H1 (cell line): ENCODE results near the gene NRAS. TPM values are rescaled to one million over a fixed set of nuclear protein-coding genes. Genes with fewer than 3 reads are reported as not detected.

ENCODE experiments used
- CTCF ChIA-PET: fragments of 300-600 bp; sonication (Branson Sonifier 250); formaldehyde crosslinking; loops from one replicate; lab custom pipeline; 2021; ENCODE audit not compliant: partially characterized antibody; lab: Charles Lee
- POLR2A ChIA-PET: fragments of 300-600 bp; sonication (Branson Sonifier 250); formaldehyde crosslinking; loops from one replicate; lab custom pipeline; 2021; ENCODE audit warnings: inconsistent platforms; ENCODE audit not compliant: partially characterized antibody; lab: Charles Lee
- DNase-seq, 2 experiments: peaks; one replicate each; pipeline versions ENCODE4 v3.0.0 to v3.0.0-alpha.2; 2010 to 2022; ENCODE audit warnings: low spot score in 2 of 2, low read depth in 1 of 2, mixed read lengths in 1 of 2
- FAIRE-seq: peaks from 2 replicates; lab custom pipeline; 2011; peaks lifted over from hg19 to GRCh38; lab: Jason Lieb, UNC
- H2AFZ ChIP-seq: 2 replicates; pipeline ENCODE4 v1.8.1; 2012; ENCODE audit warnings: low read length, inconsistent platforms
- H2AK5ac ChIP-seq: 2 replicates; pipeline ENCODE4 v1.6.1; 2013; ENCODE audit warnings: low read depth, low read length
- H2BK120ac ChIP-seq: replicated peaks from 2 replicates; pipeline ENCODE3; 2013; ENCODE audit warnings: low read depth, low read length, inconsistent platforms
- H2BK12ac ChIP-seq: 2 replicates; pipeline ENCODE4 v1.6.1; 2013; ENCODE audit warnings: low read depth, low read length
- H2BK15ac ChIP-seq: 2 replicates; pipeline ENCODE4 v1.6.1; 2013; ENCODE audit warnings: low read length
- H2BK20ac ChIP-seq: 2 replicates; pipeline ENCODE4 v1.6.1; 2013; ENCODE audit warnings: low read length
- H2BK5ac ChIP-seq: 2 replicates; pipeline ENCODE4 v1.6.1; 2013; ENCODE audit warnings: low read depth, low read length
- H3K14ac ChIP-seq: 2 replicates; pipeline ENCODE4 v1.6.1; 2013; ENCODE audit warnings: inconsistent platforms; ENCODE audit not compliant: insufficient read length
- H3K18ac ChIP-seq: 2 replicates; pipeline ENCODE4 v1.6.1; 2013; ENCODE audit warnings: low read length; ENCODE audit errors: extremely low read depth
- H3K23ac ChIP-seq: 2 replicates; pipeline ENCODE4 v1.6.1; 2013; ENCODE audit warnings: inconsistent platforms; ENCODE audit not compliant: insufficient read length
- H3K23me2 ChIP-seq: 2 replicates; pipeline ENCODE4 v1.6.1; 2013; ENCODE audit warnings: low read depth, low read length
- H3K27ac ChIP-seq: 2 replicates; pipeline ENCODE4 v1.6.1; 2011; ENCODE audit warnings: low read depth, low read length, inconsistent platforms
- H3K27me3 ChIP-seq, 4 experiments: replicated peaks in 1 of 4; 1 replicate in 1 of 4; 2 replicates in 3 of 4; pipeline versions ENCODE4 v1.6.1 to v1.8.1; 2011 to 2013; ENCODE audit warnings: low read length in 3 of 4, mild to moderate bottlenecking in 3 of 4, inconsistent platforms in 2 of 4, mixed read lengths in 2 of 4, moderate library complexity in 1 of 4; ENCODE audit not compliant: control insufficient read depth in 3 of 4, insufficient read depth in 3 of 4; ENCODE audit errors: extremely low read depth in 1 of 4
- H3K36me3 ChIP-seq, 4 experiments: 2 replicates each; pipeline versions ENCODE4 v1.6.1 to v1.8.1; 2011 to 2013; ENCODE audit warnings: mild to moderate bottlenecking in 4 of 4, low read length in 3 of 4, moderate library complexity in 2 of 4, control low read depth in 1 of 4, inconsistent platforms in 1 of 4; ENCODE audit not compliant: insufficient read depth in 4 of 4, control insufficient read depth in 2 of 4
- H3K4ac ChIP-seq: replicated peaks from 2 replicates; pipeline ENCODE3; 2013; ENCODE audit warnings: low read length, low read depth, mixed read lengths, inconsistent platforms; ENCODE audit not compliant: insufficient read length
- H3K4me1 ChIP-seq, 4 experiments: replicated peaks in 1 of 4; 1 replicate in 1 of 4; 2 replicates in 3 of 4; pipeline versions ENCODE4 v1.6.1 to v1.8.1; 2011 to 2013; ENCODE audit warnings: low read length in 3 of 4, inconsistent platforms in 2 of 4, mixed read lengths in 1 of 4; ENCODE audit not compliant: insufficient read depth in 4 of 4, control insufficient read depth in 3 of 4
- H3K4me2 ChIP-seq, 2 experiments: 2 replicates each; pipeline versions ENCODE4 v1.6.1 to v1.8.1; 2011 to 2013; ENCODE audit warnings: low read depth in 2 of 2, low read length in 2 of 2, control low read depth in 1 of 2, inconsistent platforms in 1 of 2, mild to moderate bottlenecking in 1 of 2; ENCODE audit not compliant: insufficient read depth in 1 of 2
- H3K4me3 ChIP-seq, 4 experiments: fragments of 200-600, 300-600 bp in 1 of 4; sonication (generic), shearing (Covaris generic), sonication (Bioruptor Twin) in 1 of 4; 2 replicates each; pipeline versions ENCODE4 v1.5.1 to v1.8.1; 2011 to 2016; ENCODE audit warnings: low read length in 4 of 4, low read depth in 3 of 4, control low read depth in 2 of 4, inconsistent platforms in 2 of 4, mild to moderate bottlenecking in 2 of 4, mixed read lengths in 1 of 4, moderate library complexity in 1 of 4; ENCODE audit not compliant: insufficient read depth in 2 of 4; ENCODE audit errors: extremely low read depth in 1 of 4
- H3K56ac ChIP-seq: replicated peaks from 2 replicates; pipeline ENCODE3; 2013; ENCODE audit warnings: low read depth, mild to moderate bottlenecking, mixed read lengths, low read length, inconsistent platforms; ENCODE audit not compliant: insufficient read length
- H3K79me1 ChIP-seq: 2 replicates; pipeline ENCODE4 v1.6.1; 2013; ENCODE audit warnings: low read depth, low read length, control low read depth
- H3K79me2 ChIP-seq, 2 experiments: 2 replicates each; pipeline versions ENCODE4 v1.6.1 to v1.8.1; 2012 to 2013; ENCODE audit warnings: low read length in 2 of 2, mild to moderate bottlenecking in 2 of 2, inconsistent platforms in 1 of 2; ENCODE audit not compliant: insufficient read depth in 2 of 2, control insufficient read depth in 1 of 2
- H3K9ac ChIP-seq, 4 experiments: replicated peaks in 1 of 4; 1 replicate in 1 of 4; 2 replicates in 3 of 4; pipeline versions ENCODE4 v1.6.1 to v1.8.1; 2011 to 2013; ENCODE audit warnings: low read depth in 3 of 4, low read length in 3 of 4, control low read depth in 2 of 4, mild to moderate bottlenecking in 2 of 4, moderate library complexity in 2 of 4, inconsistent platforms in 1 of 4; ENCODE audit errors: extremely low read depth in 1 of 4
- H3K9me3 ChIP-seq, 2 experiments: 2 replicates each; pipeline versions ENCODE4 v1.6.1 to v1.8.1; 2012 to 2013; ENCODE audit warnings: mild to moderate bottlenecking in 2 of 2, moderate library complexity in 2 of 2, control low read depth in 1 of 2, inconsistent platforms in 1 of 2, low read depth in 1 of 2, low read length in 1 of 2, mixed read lengths in 1 of 2; ENCODE audit not compliant: insufficient read depth in 2 of 2
- H4K20me1 ChIP-seq, 2 experiments: replicated peaks in 1 of 2; 2 replicates each; pipeline versions ENCODE3 to v1.8.1; 2011 to 2013; ENCODE audit warnings: inconsistent platforms in 2 of 2, low read length in 2 of 2, mild to moderate bottlenecking in 1 of 2; ENCODE audit not compliant: insufficient read depth in 2 of 2, control insufficient read depth in 1 of 2
- H4K5ac ChIP-seq: 2 replicates; pipeline ENCODE4 v1.6.1; 2013; ENCODE audit warnings: low read length, low read depth, mixed read lengths, inconsistent platforms; ENCODE audit not compliant: insufficient read length
- H4K8ac ChIP-seq: 2 replicates; pipeline ENCODE4 v1.8.0; 2013; ENCODE audit warnings: mild to moderate bottlenecking, moderate library complexity, low read length, inconsistent platforms; ENCODE audit not compliant: insufficient read depth; ENCODE audit errors: extremely low read depth
- H4K91ac ChIP-seq: replicated peaks from 2 replicates; pipeline ENCODE3; 2013; ENCODE audit warnings: low read length, mixed read lengths, inconsistent platforms; ENCODE audit not compliant: insufficient read length
- ASH2L ChIP-seq: fragments of 200-600, 300-600 bp; sonication (generic); IDR thresholded peaks from one replicate; pipeline ENCODE4 v1.7.1; 2017; ENCODE audit warnings: low read length
- BRCA1 ChIP-seq: IDR thresholded peaks from 2 replicates; pipeline ENCODE4 v1.6.1; 2012; ENCODE audit warnings: low read depth, low read length, improper control_type of control experiment
- CBX5 ChIP-seq: fragments of 300-800, 300-1000 bp; sonication (generic); IDR thresholded peaks from 2 replicates; pipeline ENCODE4 v1.7.1; 2016; ENCODE audit warnings: antibody characterized with exemption, low read length, low read depth
- CHD1 ChIP-seq: IDR thresholded peaks from 2 replicates; pipeline ENCODE4 v1.6.1; 2012; ENCODE audit warnings: low read depth, low read length, improper control_type of control experiment
- CREB1 ChIP-seq: IDR thresholded peaks from 2 replicates; pipeline ENCODE4 v1.6.1; 2012; ENCODE audit warnings: inconsistent platforms
- EGR1 ChIP-seq: IDR thresholded peaks from 2 replicates; pipeline ENCODE4 v1.6.1; 2011; ENCODE audit warnings: low read depth, low read length, borderline replicate concordance
- GTF2F1 ChIP-seq: IDR thresholded peaks from 2 replicates; pipeline ENCODE4 v1.6.1; 2012; ENCODE audit warnings: low read depth, low read length, improper control_type of control experiment, borderline replicate concordance
- NRF1 ChIP-seq: IDR thresholded peaks from 2 replicates; pipeline ENCODE4 v1.6.1; 2011; ENCODE audit warnings: mild to moderate bottlenecking, low read depth, low read length, improper control_type of control experiment
- RXRA ChIP-seq: IDR thresholded peaks from 2 replicates; pipeline ENCODE4 v1.6.1; 2011; ENCODE audit warnings: low read depth, mild to moderate bottlenecking, low read length, moderate library complexity; ENCODE audit not compliant: insufficient read depth
- SIRT6 ChIP-seq: IDR thresholded peaks from one replicate; pipeline ENCODE4 v1.7.1; 2012; ENCODE audit warnings: low read length, inconsistent platforms
- SIX5 ChIP-seq: IDR thresholded peaks from 2 replicates; pipeline ENCODE4 v1.6.1; 2011; ENCODE audit warnings: mild to moderate bottlenecking, low read depth, low read length
- SP2 ChIP-seq: IDR thresholded peaks from 2 replicates; pipeline ENCODE4 v1.6.1; 2012; ENCODE audit warnings: mild to moderate bottlenecking, low read length, inconsistent platforms
- SRF ChIP-seq: IDR thresholded peaks from 2 replicates; pipeline ENCODE4 v1.6.1; 2011; ENCODE audit warnings: mild to moderate bottlenecking, low read depth, low read length, moderate library complexity
- TAF1 ChIP-seq: IDR thresholded peaks from 2 replicates; pipeline ENCODE4 v1.6.1; 2011; ENCODE audit warnings: mild to moderate bottlenecking, low read depth, low read length
- TBP ChIP-seq: IDR thresholded peaks from 2 replicates; pipeline ENCODE4 v1.6.1; 2011; ENCODE audit warnings: low read depth, low read length, improper control_type of control experiment
- TCF12 ChIP-seq: IDR thresholded peaks from 2 replicates; pipeline ENCODE4 v1.6.1; 2011; ENCODE audit warnings: low read depth, mild to moderate bottlenecking, low read length
- TEAD4 ChIP-seq: IDR thresholded peaks from 2 replicates; pipeline ENCODE4 v1.6.1; 2012; ENCODE audit warnings: low read depth, low read length, inconsistent platforms, mixed read lengths
- WGBS, 2 experiments: shearing (Covaris generic) in 1 of 2; methylation state at CpG; one replicate each; pipeline versions ENCODE4 v1.1.6 to v1.1.7; 2013 to 2015; ENCODE audit warnings: low lambda C conversion rate in 2 of 2, mixed read lengths in 2 of 2, inconsistent platforms in 1 of 2, low coverage in 1 of 2, missing lambda C conversion rate in 1 of 2; ENCODE audit not compliant: insufficient replicate concordance in 2 of 2, insufficient coverage in 1 of 2, insufficient read length in 1 of 2; ENCODE audit errors: extremely low coverage in 1 of 2, missing lambda C conversion rate in 1 of 2; 5-methylcytosine and 5-hydroxymethylcytosine counted together
- polyA plus RNA-seq, 7 experiments: library from polyadenylated mRNA; depleted of rRNA in 3 of 7; stranded (reverse) in 5 of 7; unstranded in 2 of 7; fragments of >200 nt in 5 of 7; fragments of 200-250 nt in 2 of 7; gene quantifications; 1 replicate in 5 of 7; 2 replicates in 1 of 7; 4 replicates in 1 of 7; pipeline versions ENCODE4 v1.2.1 to v1.2.3, GENCODE V29; 2011 to 2013; ENCODE audit warnings: missing spikeins in 2 of 7, mixed read lengths in 2 of 7
- total RNA-seq: library from RNA; stranded (reverse); fragmentation: NEBNext Ultra II Directional; extraction: Animal tissue kit (Norgen Biotek cat#: 25700); gene quantifications from 2 replicates; pipeline ENCODE4 v1.2.1, GENCODE V29; 2021

NRAS gene
- total and polyA plus RNA-seq, 2 of the 8 experiments (the other 6 are each of a cell fraction or from before 2014, with no cell fraction given): 24.5 to 65.1 TPM

GRCh38 chr1:114735479-114735878, 18.9 kb upstream of the NRAS start:
- 89% methylated on average over 1 of the region's 1 CpG; no CpG with 5 or more reads in 1 of the 2 experiments for WGBS, 2 experiments
- Histone ChIP-seq H2BK5ac (no peak overlapping the region), H4K5ac (no peak overlapping the region), H3K36me3 (peaks cover 41 to 90% (median 70%) of the 10 kb centered on the region in 4 experiments), H2AFZ (no peak overlapping the region), H4K91ac (no peak overlapping the region), H2AK5ac (no peak overlapping the region), H3K9ac (no peak overlapping the region), H2BK20ac (no peak overlapping the region), H2BK15ac (no peak overlapping the region), H3K79me2 (peaks cover 0 to 47% of the 10 kb centered on the region in 2 experiments; a peak in 2 of 4 replicates), H3K27ac (no peak overlapping the region), H3K9me3 (no peaks in the 10 kb centered on the region), H3K56ac (no peak overlapping the region), H3K18ac (no peak overlapping the region), H3K14ac (no peak overlapping the region), H4K20me1 (peaks cover 3 to 4% of the 10 kb centered on the region in 2 experiments), H3K4me2 (no peak overlapping the region), H3K4me1 (no peaks in the 10 kb centered on the region), H4K8ac (no peak overlapping the region), H2BK120ac (no peak overlapping the region), H3K79me1 (0 out of 2 replicates have a peak, but pooled peaks cover 2% of the 10 kb centered on the region), H3K27me3 (no peaks in the 10 kb centered on the region), H3K23ac (no peak overlapping the region), H3K4ac (no peak overlapping the region), H3K4me3 (no peak overlapping the region), H3K23me2 (no peaks in the 10 kb centered on the region), H2BK12ac (no peak overlapping the region)
- POLR2A ChIA-PET: interaction anchor here (0.6 to 0.9 kb wide), 2 partner anchors 18 to 870 kb away, joined by 3 read pairs; no protein-coding TSS in a partner anchor
- no peak for DNase-seq
- no peak for FAIRE-seq
- CTCF ChIA-PET: no interaction called here
- TF ChIP-seq GTF2F1 (no peak), CBX5 (no peak), BRCA1 (no peak), NRF1 (no peak), TAF1 (no peak), ASH2L (no peak), RXRA (no peak), SIRT6 (no peak), SP2 (no peak), CREB1 (no peak), CHD1 (no peak), SIX5 (no peak), TBP (no peak), EGR1 (no peak), TEAD4 (no peak), SRF (no peak), TCF12 (no peak)
